Transverse colon (tissue), 4 donors: ENCODE data around the gene AMOTL2. TPM values are rescaled to one million over a fixed set of nuclear protein-coding genes. Genes with fewer than 3 reads are reported as not detected.
A peak's percentile ranks its signal among the peaks of the same experiment; 100 is the strongest.

Experiments
- DNase-seq: peaks from one replicate; pipeline ENCODE4 v3.0.0-alpha.2; 2019
- H3K27ac ChIP-seq, 4 donors: fragments of 200-600 bp; sonication (generic); 2 replicates each; pipeline ENCODE4 v1.5.1; 2016 to 2018; ENCODE audit warnings: inconsistent platforms in 4 of 4
- H3K27me3 ChIP-seq: fragments of 200-600 bp; sonication (generic); 2 replicates; pipeline ENCODE4 v1.5.1; 2017; ENCODE audit warnings: inconsistent platforms
- H3K36me3 ChIP-seq, 4 donors: fragments of 200-600 bp; sonication (generic); 2 replicates each; pipeline ENCODE4 v1.5.1; 2017 to 2019; ENCODE audit warnings: inconsistent platforms in 4 of 4
- H3K4me1 ChIP-seq, 4 donors: fragments of 200-600 bp; sonication (generic); 2 replicates each; pipeline ENCODE4 v1.5.1; 2017 to 2020; ENCODE audit warnings: inconsistent platforms in 4 of 4
- H3K4me3 ChIP-seq, 4 donors: fragments of 200-600 bp; sonication (generic); 1 replicate in 1 of 4; 2 replicates in 3 of 4; pipeline versions ENCODE4 v1.5.1 to v1.6.1; 2017 to 2019; ENCODE audit warnings: inconsistent platforms in 4 of 4
- H3K9me3 ChIP-seq, 2 donors: fragments of 200-600 bp; sonication (generic); 2 replicates each; pipeline ENCODE4 v1.5.1; 2017 to 2019; ENCODE audit warnings: inconsistent platforms in 2 of 2
- CTCF ChIP-seq, 5 experiments: fragments of 200-600 bp in 3 of 5; fragments of 450-650 bp in 2 of 5; sonication (generic) in 3 of 5; IDR thresholded peaks; 1 replicate in 2 of 5; 2 replicates in 3 of 5; pipeline ENCODE4 v1.5.1; 2016 to 2017; ENCODE audit warnings: antibody characterized with exemption in 5 of 5, inconsistent platforms in 3 of 5, mild to moderate bottlenecking in 2 of 5, moderate library complexity in 1 of 5
- EP300 ChIP-seq: sonication (generic); formaldehyde crosslinking; IDR thresholded peaks from one replicate; pipeline ENCODE4 v1.6.1; 2017; ENCODE audit warnings: antibody characterized with exemption, low read depth
- POLR2A ChIP-seq: fragments of 450-650 bp; IDR thresholded peaks from one replicate; pipeline ENCODE4 v1.6.1; 2016; ENCODE audit warnings: antibody characterized with exemption, mild to moderate bottlenecking, moderate library complexity
- POLR2AphosphoS5 ChIP-seq, 3 donors: sonication (generic); formaldehyde crosslinking; IDR thresholded peaks; one replicate each; pipeline ENCODE4 v1.6.1; 2016; ENCODE audit warnings: antibody characterized with exemption in 3 of 3
- WGBS, 2 donors: methylation state at CpG; one replicate each; pipeline ENCODE4 v1.1.5; 2018; ENCODE audit warnings: low coverage in 1 of 2; 5-methylcytosine and 5-hydroxymethylcytosine counted together
- in situ Hi-C, 4 donors: fragments of 200-750 bp; cut with MboI; loops; one replicate each; pipeline versions ENCODE4 v1.15.0 to v1.15.1; 2017; ENCODE audit warnings: low sequenced_read_pairs in 3 of 4, low pct_ligation_motif_present in 1 of 4, low pct_unique_long_range_greater_than_20kb in 1 of 4
- intact Hi-C: fragments of 100-400 bp; cut with DNase I; formaldehyde crosslinking; loops from one replicate; pipeline ENCODE4 v1.15.1; 2023; ENCODE audit warnings: low total_unique reads
- total RNA-seq, 4 donors: library from RNA; depleted of rRNA; stranded (reverse); fragments of >200 nt; gene quantifications; one replicate each; pipeline ENCODE4 v1.1.0, GENCODE V29; 2016

AMOTL2 gene
- total RNA-seq, 4 donors from 2014 or later, result 14.5 to 50.9 (median 23.8) TPM

DNA sequence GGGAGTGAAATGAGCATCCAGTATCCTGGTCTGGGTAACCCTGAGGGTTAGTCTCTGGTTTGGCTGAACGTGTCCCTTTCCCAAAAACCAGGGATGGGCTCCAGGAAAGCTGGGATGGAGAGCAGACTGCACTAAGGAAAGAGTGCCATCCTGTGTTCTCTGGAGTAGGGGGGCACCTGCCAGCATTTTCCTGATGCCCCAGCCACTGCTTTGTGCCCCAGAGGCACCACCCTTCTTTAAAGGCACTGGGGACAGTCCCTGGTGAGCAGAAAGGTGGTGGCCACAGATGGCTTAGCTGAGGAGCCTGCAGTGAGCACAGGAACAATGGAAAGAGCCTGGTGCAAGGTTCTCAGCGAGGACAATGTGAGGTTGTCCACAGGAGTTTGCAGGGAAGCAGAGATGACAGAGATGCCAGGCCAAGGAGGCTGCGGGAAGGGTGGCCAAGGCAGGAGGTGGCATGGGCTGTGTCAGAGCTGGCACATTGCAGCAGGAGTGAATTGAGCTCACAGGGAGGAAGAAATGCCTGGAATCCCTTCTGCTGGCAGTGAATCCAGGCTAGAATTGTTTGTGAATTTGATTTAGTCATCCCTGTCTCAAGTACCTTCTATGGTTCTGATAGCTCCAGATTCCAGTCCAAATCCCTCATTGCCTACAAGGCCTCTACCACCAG lies 39.9 kb downstream of the AMOTL2 start:
- WGBS, 2 donors, result 60 to 86% methylated on average over 1 to 3 of the region's 3 CpGs
- H3K27me3 ChIP-seq, result no peaks in the 10 kb centered on the region
- no peak for DNase-seq
- no peak overlapping the region for H3K4me3 ChIP-seq
- intact Hi-C loops (loop anchor here (5.0 kb wide), 1 partner anchor 1808 kb away; no protein-coding TSS in a partner anchor), in situ Hi-C loops (no loop called here)
- peak overlapping the region; percentile 62 to 76 (median 73) for H3K27ac ChIP-seq
- TF ChIP-seq EP300 (no peak), CTCF (IDR thresholded peaks at IDR 0.05) (no peak), POLR2A (no peak), POLR2AphosphoS5 (IDR thresholded peaks at IDR 0.05) (no peak)
- no peaks in the 10 kb centered on the region for H3K36me3 ChIP-seq
- peaks cover 19 to 41% (median 30%) of the 10 kb centered on the region in 4 donors for H3K4me1 ChIP-seq
- H3K9me3 ChIP-seq, result no peaks in the 10 kb centered on the region

GRCh38 chr3:134333522-134334181 lies 40.6 kb downstream of the AMOTL2 start:
- H3K27me3 ChIP-seq, result no peaks in the 10 kb centered on the region
- WGBS, 2 donors, result 69 to 73% methylated on average over 7 to 10 of the region's 10 CpGs
- in situ Hi-C loops, result no loop called here
- no peak for DNase-seq
- H3K36me3 ChIP-seq, result no peaks in the 10 kb centered on the region
- intact Hi-C loops, result loop anchor here (5.0 kb wide), 1 partner anchor 1809 kb away; no protein-coding TSS in a partner anchor
- H3K9me3 ChIP-seq, result no peaks in the 10 kb centered on the region
- no peak overlapping the region for H3K4me3 ChIP-seq
- TF ChIP-seq POLR2A (no peak), EP300 (no peak), POLR2AphosphoS5 (IDR thresholded peaks at IDR 0.05) (no peak), CTCF (IDR thresholded peaks at IDR 0.05) (no peak)
- peak overlapping the region; percentile 62 to 76 (median 73) for H3K27ac ChIP-seq
- peaks cover 19 to 41% (median 30%) of the 10 kb centered on the region in 4 donors for H3K4me1 ChIP-seq

DNA sequence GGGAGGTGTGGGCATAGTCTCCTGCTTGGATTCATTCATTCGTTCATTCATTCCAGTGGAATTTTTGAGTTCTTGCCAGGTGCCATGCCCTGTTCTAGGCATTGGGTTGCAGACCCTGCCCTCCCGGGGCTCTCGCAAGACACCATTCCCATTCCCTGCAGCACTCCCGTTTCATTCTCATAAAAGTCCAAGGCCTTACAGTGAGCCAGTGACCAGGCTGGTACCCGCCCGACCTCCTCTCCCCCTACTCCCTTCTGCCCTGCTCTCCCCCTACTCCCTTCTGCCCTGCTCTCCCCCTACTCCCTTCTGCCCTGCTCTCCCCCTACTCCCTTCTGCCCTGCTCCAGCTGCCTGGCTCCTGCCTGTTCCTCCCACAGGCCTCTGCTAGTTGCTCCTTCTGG lies 41.9 kb downstream of the AMOTL2 start:
- intact Hi-C loops, result loop anchor here (5.0 kb wide), 1 partner anchor 1810 kb away; no protein-coding TSS in a partner anchor
- no peaks in the 10 kb centered on the region for H3K36me3 ChIP-seq
- H3K27ac ChIP-seq, result peak overlapping the region; percentile 38 to 76 (median 73)
- no peak overlapping the region for H3K4me3 ChIP-seq
- in situ Hi-C loops, result no loop called here
- peaks cover 19 to 49% (median 38%) of the 10 kb centered on the region in 4 donors for H3K4me1 ChIP-seq
- TF ChIP-seq CTCF (IDR thresholded peaks at IDR 0.05) (no peak), EP300 (no peak), POLR2AphosphoS5 (IDR thresholded peaks at IDR 0.05) (no peak), POLR2A (no peak)
- WGBS, 2 donors, result 78 to 82% methylated on average over 5 to 6 of the region's 6 CpGs
- no peaks in the 10 kb centered on the region for H3K27me3 ChIP-seq
- no peak for DNase-seq
- H3K9me3 ChIP-seq, result no peaks in the 10 kb centered on the region

- Histone ChIP-seq H3K4me1 (peaks cover 19 to 53% (median 40%) of the 10 kb centered on the region in 4 donors), H3K9me3 (no peaks in the 10 kb centered on the region), H3K36me3 (no peaks in the 10 kb centered on the region), H3K27me3 (no peaks in the 10 kb centered on the region), H3K27ac (peak overlapping the region; percentile 38 to 76 (median 73)), H3K4me3 (no peak overlapping the region)
- DNase-seq, result no peak
- 68 to 76% methylated on average over 5 of the region's 5 CpGs for WGBS, 2 donors
- in situ Hi-C loops, result no loop called here
- intact Hi-C loops, result loop anchor here (5.0 kb wide), 1 partner anchor 1810 kb away; no protein-coding TSS in a partner anchor
- TF ChIP-seq EP300, result no peak
- TF ChIP-seq POLR2AphosphoS5 (IDR thresholded peaks at IDR 0.05), result no peak
- no peak for TF ChIP-seq CTCF (IDR thresholded peaks at IDR 0.05)
- TF ChIP-seq POLR2A, result no peak
These were observed 42.4 kb downstream of the AMOTL2 start for GRCh38 chr3:134331811-134332199.
